Transverse colon (tissue), 4 donors: Measurements from ENCODE around the gene AP3S1. TPM values are rescaled to one million over a fixed set of nuclear protein-coding genes. Genes with fewer than 3 reads are reported as not detected.

ENCODE experiments used
- DNase-seq: peaks from one replicate; pipeline ENCODE4 v3.0.0-alpha.2; 2019
- H3K27ac ChIP-seq, 4 donors: fragments of 200-600 bp; sonication (generic); 2 replicates each; pipeline ENCODE4 v1.5.1; 2016 to 2018; ENCODE audit warnings: inconsistent platforms in 4 of 4
- H3K27me3 ChIP-seq: fragments of 200-600 bp; sonication (generic); 2 replicates; pipeline ENCODE4 v1.5.1; 2017; ENCODE audit warnings: inconsistent platforms
- H3K36me3 ChIP-seq, 4 donors: fragments of 200-600 bp; sonication (generic); 2 replicates each; pipeline ENCODE4 v1.5.1; 2017 to 2019; ENCODE audit warnings: inconsistent platforms in 4 of 4
- H3K4me1 ChIP-seq, 4 donors: fragments of 200-600 bp; sonication (generic); 2 replicates each; pipeline ENCODE4 v1.5.1; 2017 to 2020; ENCODE audit warnings: inconsistent platforms in 4 of 4
- H3K4me3 ChIP-seq, 4 donors: fragments of 200-600 bp; sonication (generic); 1 replicate in 1 of 4; 2 replicates in 3 of 4; pipeline versions ENCODE4 v1.5.1 to v1.6.1; 2017 to 2019; ENCODE audit warnings: inconsistent platforms in 4 of 4
- H3K9me3 ChIP-seq, 2 donors: fragments of 200-600 bp; sonication (generic); 2 replicates each; pipeline ENCODE4 v1.5.1; 2017 to 2019; ENCODE audit warnings: inconsistent platforms in 2 of 2
- CTCF ChIP-seq, 5 experiments: fragments of 200-600 bp in 3 of 5; fragments of 450-650 bp in 2 of 5; sonication (generic) in 3 of 5; IDR thresholded peaks; 1 replicate in 2 of 5; 2 replicates in 3 of 5; pipeline ENCODE4 v1.5.1; 2016 to 2017; ENCODE audit warnings: antibody characterized with exemption in 5 of 5, inconsistent platforms in 3 of 5, mild to moderate bottlenecking in 2 of 5, moderate library complexity in 1 of 5
- EP300 ChIP-seq: sonication (generic); formaldehyde crosslinking; IDR thresholded peaks from one replicate; pipeline ENCODE4 v1.6.1; 2017; ENCODE audit warnings: antibody characterized with exemption, low read depth
- POLR2A ChIP-seq: fragments of 450-650 bp; IDR thresholded peaks from one replicate; pipeline ENCODE4 v1.6.1; 2016; ENCODE audit warnings: antibody characterized with exemption, mild to moderate bottlenecking, moderate library complexity
- POLR2AphosphoS5 ChIP-seq, 3 donors: sonication (generic); formaldehyde crosslinking; IDR thresholded peaks; one replicate each; pipeline ENCODE4 v1.6.1; 2016; ENCODE audit warnings: antibody characterized with exemption in 3 of 3
- WGBS, 2 donors: methylation state at CpG; one replicate each; pipeline ENCODE4 v1.1.5; 2018; ENCODE audit warnings: low coverage in 1 of 2; 5-methylcytosine and 5-hydroxymethylcytosine counted together
- in situ Hi-C, 4 donors: fragments of 200-750 bp; cut with MboI; loops; one replicate each; pipeline versions ENCODE4 v1.15.0 to v1.15.1; 2017; ENCODE audit warnings: low sequenced_read_pairs in 3 of 4, low pct_ligation_motif_present in 1 of 4, low pct_unique_long_range_greater_than_20kb in 1 of 4
- intact Hi-C: fragments of 100-400 bp; cut with DNase I; formaldehyde crosslinking; loops from one replicate; pipeline ENCODE4 v1.15.1; 2023; ENCODE audit warnings: low total_unique reads
- total RNA-seq, 4 donors: library from RNA; depleted of rRNA; stranded (reverse); fragments of >200 nt; gene quantifications; one replicate each; pipeline ENCODE4 v1.1.0, GENCODE V29; 2016

The AP3S1 gene
- total RNA-seq, 4 donors from 2014 or later: 54.2 to 258 (median 65.7) TPM

DNA sequence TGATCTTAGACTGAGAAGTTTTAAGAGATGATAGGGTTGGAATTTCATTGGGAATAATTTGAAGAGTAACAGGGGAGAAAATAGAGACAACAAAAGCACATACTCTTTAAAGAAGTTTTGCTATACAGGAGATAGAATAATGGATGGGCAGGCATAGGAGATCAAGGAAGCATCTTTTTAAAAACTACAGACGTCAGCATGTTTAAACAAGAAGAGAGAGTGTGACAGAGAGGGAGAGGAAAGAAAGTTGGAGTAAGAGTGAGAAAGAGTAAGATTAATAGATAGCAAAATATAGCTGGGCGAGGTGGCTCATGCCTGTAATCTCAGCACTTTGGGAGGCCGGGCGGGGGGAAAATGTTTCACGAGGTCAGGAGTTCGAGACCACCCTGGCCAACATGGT, 115.2 kb downstream of the AP3S1 start:
- no peaks in the 10 kb centered on the region for H3K36me3 ChIP-seq
- intact Hi-C loops: no loop called here
- DNase-seq: no peak
- H3K9me3 ChIP-seq: no peaks in the 10 kb centered on the region
- WGBS, 2 donors: 60 to 76% methylated on average over 6 of the region's 6 CpGs
- in situ Hi-C loops: no loop called here
- H3K4me3 ChIP-seq: no peak overlapping the region
- no peak for TF ChIP-seq POLR2AphosphoS5 (IDR thresholded peaks at IDR 0.05)
- no peak for TF ChIP-seq EP300
- TF ChIP-seq CTCF (IDR thresholded peaks at IDR 0.05): no peak
- no peak for TF ChIP-seq POLR2A
- H3K27me3 ChIP-seq: peaks cover 64% of the 10 kb centered on the region
- peaks cover 0 to 7% (median 6%) of the 10 kb centered on the region in 4 donors for H3K4me1 ChIP-seq
- no peak overlapping the region for H3K27ac ChIP-seq

- peaks cover 0 to 20% (median 19%) of the 10 kb centered on the region in 4 donors for H3K4me1 ChIP-seq
- H3K27ac ChIP-seq: no peak overlapping the region
- in situ Hi-C loops: no loop called here
- TF ChIP-seq POLR2A (no peak), CTCF (IDR thresholded peaks at IDR 0.05) (no peak), EP300 (no peak), POLR2AphosphoS5 (IDR thresholded peaks at IDR 0.05) (no peak)
- intact Hi-C loops: no loop called here
- H3K4me3 ChIP-seq: peak overlapping the region in 1 of 4 donors; percentile 45
- H3K27me3 ChIP-seq: peaks cover 87% of the 10 kb centered on the region
- WGBS, 2 donors: 4 to 25% methylated on average over 5 to 42 of the region's 42 CpGs
- DNase-seq: no peak
- H3K9me3 ChIP-seq: no peaks in the 10 kb centered on the region
- no peaks in the 10 kb centered on the region for H3K36me3 ChIP-seq
These were observed 119.9 kb downstream of the AP3S1 start for GRCh38 chr5:115961381-115962238.

- WGBS, 2 donors: 28% methylated on average over 15 of the region's 18 CpGs; no CpG with 5 or more reads in 1 of the 2 donors
- DNase-seq: no peak
- intact Hi-C loops (no loop called here), in situ Hi-C loops (no loop called here)
- Histone ChIP-seq H3K4me3 (peak within 1 kb of the TSS in 3 of 4 donors; percentile 4 to 45 (median 26)), H3K27me3 (peaks cover 81% of the 10 kb centered on the region), H3K27ac (no peak within 1 kb of the TSS), H3K9me3 (no peaks in the 10 kb centered on the region), H3K36me3 (no peaks in the 10 kb centered on the region), H3K4me1 (peaks cover 0 to 20% (median 19%) of the 10 kb centered on the region in 4 donors)
- TF ChIP-seq POLR2A (no peak), EP300 (no peak), POLR2AphosphoS5 (IDR thresholded peaks at IDR 0.05) (no peak), CTCF (IDR thresholded peaks at IDR 0.05) (no peak)
These were observed 120.5 kb downstream of the AP3S1 start, which contains the start of gene LVRN for GRCh38 chr5:115962239-115962564. TSS of gene LVRN (plus strand) at chr5:115962475. CDS start at chr5:115962618, 143 bp downstream.

- peak overlapping the region in 3 of 4 donors; percentile 4 to 45 (median 26) for H3K4me3 ChIP-seq
- H3K36me3 ChIP-seq: no peaks in the 10 kb centered on the region
- no peak for TF ChIP-seq POLR2A
- no peak for TF ChIP-seq POLR2AphosphoS5 (IDR thresholded peaks at IDR 0.05)
- no peak for TF ChIP-seq CTCF (IDR thresholded peaks at IDR 0.05)
- no peak for TF ChIP-seq EP300
- intact Hi-C loops (no loop called here), in situ Hi-C loops (no loop called here)
- H3K27ac ChIP-seq: no peak overlapping the region
- peak; percentile 7 for DNase-seq
- H3K4me1 ChIP-seq: peaks cover 0 to 20% (median 19%) of the 10 kb centered on the region in 4 donors
- WGBS, 2 donors: 25 to 33% methylated on average over 1 to 44 of the region's 71 CpGs
- H3K9me3 ChIP-seq: no peaks in the 10 kb centered on the region
- H3K27me3 ChIP-seq: peaks cover 75% of the 10 kb centered on the region
These were observed 121.0 kb downstream of the AP3S1 start for GRCh38 chr5:115962565-115963402.
